K562 (cell line): ENCODE results near the gene CAPN2. TPM values are rescaled to one million over a fixed set of nuclear protein-coding genes. Genes with fewer than 3 reads are reported as not detected.

Source experiments
- CBX8 ChIP-seq: fragments of 200-600 bp; sonication (generic); IDR thresholded peaks from 2 replicates; pipeline ENCODE4 v1.6.1; 2012; ENCODE audit warnings: borderline replicate concordance, mixed run types, low read depth, mild to moderate bottlenecking, moderate library complexity, mixed read lengths, low read length, control low read depth, inconsistent platforms; ENCODE audit not compliant: poor library complexity, severe bottlenecking; ENCODE audit errors: extremely low read depth
- COPS2 ChIP-seq: fragments of 450-650 bp; conservative IDR thresholded peaks from 2 replicates; pipeline ENCODE4 v1.6.1; 2016; ENCODE audit warnings: mild to moderate bottlenecking, moderate library complexity
- ELF2 ChIP-seq: fragments of 250-450 bp; sonication (Bioruptor Pico); IDR thresholded peaks from 2 replicates; pipeline ENCODE4 v1.5.0; 2021; ENCODE audit warnings: mild to moderate bottlenecking
- ETS2 ChIP-seq: IDR thresholded peaks from 2 replicates; pipeline ENCODE4 v1.6.1; 2016; ENCODE audit warnings: borderline replicate concordance, missing genetic modification characterization, mild to moderate bottlenecking, moderate library complexity, missing compliant biosample characterization; ENCODE audit not compliant: poor library complexity, severe bottlenecking
- ILF3 ChIP-seq: fragments of 450-650 bp; IDR thresholded peaks from 2 replicates; pipeline ENCODE4 v1.6.1; 2018; ENCODE audit warnings: antibody characterized with exemption, mild to moderate bottlenecking, moderate library complexity, borderline replicate concordance
- RUNX1 ChIP-seq: sonication (generic); IDR thresholded peaks from 2 replicates; pipeline ENCODE4 v1.6.1; 2016; ENCODE audit warnings: antibody characterized with exemption, low read depth
- SMAD1 ChIP-seq: fragments of 150-350 bp; IDR thresholded peaks from 2 replicates; pipeline ENCODE4 v1.6.1; 2014; ENCODE audit warnings: low read length, low read depth; ENCODE audit not compliant: partially characterized antibody
- TRIM24 ChIP-seq, 2 experiments: fragments of 450-650 bp; IDR thresholded peaks; 2 replicates each; pipeline ENCODE4 v1.6.1; 2016
- ZFP1 ChIP-seq: fragments of 450-650 bp; formaldehyde crosslinking; IDR thresholded peaks from 2 replicates; pipeline ENCODE4 v1.4.0; 2020; ENCODE audit warnings: mild to moderate bottlenecking, mixed read lengths
- ZNF184 ChIP-seq: sonication (generic); formaldehyde crosslinking; IDR thresholded peaks from 2 replicates; pipeline ENCODE4 v1.5.0; 2020; ENCODE audit warnings: missing genetic modification reagents
- ZNF436 ChIP-seq: fragments of 250-450, 450-650 bp; sonication (Bioruptor Pico); formaldehyde crosslinking; IDR thresholded peaks from 2 replicates; pipeline ENCODE4 v1.7.0; 2020; ENCODE audit warnings: mild to moderate bottlenecking
- polyA plus RNA-seq, 8 experiments: library from polyadenylated mRNA; depleted of rRNA in 4 of 8; stranded (reverse) in 5 of 8; unstranded in 3 of 8; fragments of >200 nt; fragmentation: Nextera tagmentation in 2 of 8; fragmentation: Illumina TruSeq in 1 of 8; extraction: Ambion mirVana in 2 of 8; extraction: Trizol in 1 of 8; gene quantifications; 2 replicates each; pipeline versions ENCODE4 v1.2.1 to v1.2.3, GENCODE V29; 2011 to 2014; ENCODE audit warnings: inconsistent platforms in 1 of 8, missing spikeins in 1 of 8
- total RNA-seq, 7 experiments: library from RNA; depleted of rRNA in 6 of 7; stranded (reverse); fragments of >200 nt in 6 of 7; fragmentation: Illumina TruSeq in 2 of 7; extraction: Trizol in 2 of 7; gene quantifications; 2 replicates each; pipeline versions ENCODE4 v1.2.1 to v1.2.3, GENCODE V29; 2011 to 2021; ENCODE audit warnings: low replicate concordance in 1 of 7
- TF ChIP-seq, protein P1 (sequence below): fragments of 450-650 bp; formaldehyde crosslinking; IDR thresholded peaks from 2 replicates; pipeline ENCODE4 v1.4.0; 2020; ENCODE audit warnings: mild to moderate bottlenecking, moderate library complexity
- TF ChIP-seq, protein P2 (sequence below): fragments of 450-650 bp; IDR thresholded peaks from 2 replicates; pipeline ENCODE4 v1.7.1; 2018; ENCODE audit warnings: mild to moderate bottlenecking, low read depth; ENCODE audit not compliant: partially characterized antibody
- TF ChIP-seq, protein P3 (sequence below): sonication (generic); formaldehyde crosslinking; IDR thresholded peaks from 2 replicates; pipeline ENCODE4 v1.8.1; 2022; ENCODE audit warnings: missing genetic modification reagents
- TF ChIP-seq, protein P4 (sequence below): sonication (generic); formaldehyde crosslinking; IDR thresholded peaks from 2 replicates; pipeline ENCODE4 v1.8.0; 2022; ENCODE audit warnings: missing genetic modification reagents, mild to moderate bottlenecking, borderline replicate concordance
- TF ChIP-seq, protein P5 (sequence below): IDR thresholded peaks from 2 replicates; pipeline ENCODE4 v1.6.1; 2011; ENCODE audit warnings: borderline replicate concordance, low read depth, mild to moderate bottlenecking, moderate library complexity, low read length; ENCODE audit not compliant: insufficient read depth, poor library complexity, severe bottlenecking

The CAPN2 gene
- total and polyA plus RNA-seq, 9 of the 15 experiments (the other 6 are each of a cell fraction or from before 2014, with no cell fraction given): 24.6 to 157 (median 101) TPM

DNA sequence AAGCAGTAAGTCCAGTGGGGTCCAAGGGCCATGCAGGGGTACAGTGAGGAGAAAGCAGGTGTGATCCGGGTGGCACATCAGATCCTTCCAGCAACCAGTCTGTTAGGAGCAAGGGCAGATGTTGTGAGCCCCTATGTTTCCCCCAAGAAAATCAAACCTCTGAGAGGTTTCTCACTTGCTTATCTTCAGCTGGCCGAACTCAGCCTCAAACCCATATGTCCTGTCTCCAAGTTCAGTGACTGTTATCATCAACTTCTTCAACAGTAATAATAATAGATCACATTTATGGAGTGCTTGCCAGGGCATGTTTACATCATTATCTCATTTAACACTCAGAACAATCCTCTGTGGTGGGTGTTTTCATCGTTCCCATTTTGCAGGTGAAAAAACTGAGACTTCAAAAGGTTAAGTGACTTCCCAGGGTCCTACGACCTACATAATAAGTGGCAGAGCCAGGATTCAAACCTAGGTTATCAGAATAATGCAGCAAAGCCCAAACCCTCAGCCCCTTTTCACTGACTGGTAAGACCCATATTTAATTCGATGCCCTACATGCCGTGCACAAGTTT, 3.3 kb downstream of the CAPN2 start (continued):
- TF ChIP-seq, protein P1, sequence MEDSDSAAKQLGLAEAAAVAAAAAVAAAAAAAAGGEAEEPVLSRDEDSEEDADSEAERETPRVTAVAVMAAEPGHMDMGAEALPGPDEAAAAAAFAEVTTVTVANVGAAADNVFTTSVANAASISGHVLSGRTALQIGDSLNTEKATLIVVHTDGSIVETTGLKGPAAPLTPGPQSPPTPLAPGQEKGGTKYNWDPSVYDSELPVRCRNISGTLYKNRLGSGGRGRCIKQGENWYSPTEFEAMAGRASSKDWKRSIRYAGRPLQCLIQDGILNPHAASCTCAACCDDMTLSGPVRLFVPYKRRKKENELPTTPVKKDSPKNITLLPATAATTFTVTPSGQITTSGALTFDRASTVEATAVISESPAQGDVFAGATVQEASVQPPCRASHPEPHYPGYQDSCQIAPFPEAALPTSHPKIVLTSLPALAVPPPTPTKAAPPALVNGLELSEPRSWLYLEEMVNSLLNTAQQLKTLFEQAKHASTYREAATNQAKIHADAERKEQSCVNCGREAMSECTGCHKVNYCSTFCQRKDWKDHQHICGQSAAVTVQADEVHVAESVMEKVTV (CRISPR knock-in tag): no peak
- TF ChIP-seq ILF3 (no peak), ZFP1 (CRISPR knock-in tag) (no peak), COPS2 (no peak), ETS2 (tag) (no peak), ZNF184 (CRISPR knock-in tag) (no peak), ELF2 (CRISPR knock-in tag) (no peak), RUNX1 (no peak), TRIM24 (IDR thresholded peaks at IDR 0.05) (no peak), SMAD1 (no peak), CBX8 (no peak), ZNF436 (CRISPR knock-in tag) (no peak)
- TF ChIP-seq, protein P2, sequence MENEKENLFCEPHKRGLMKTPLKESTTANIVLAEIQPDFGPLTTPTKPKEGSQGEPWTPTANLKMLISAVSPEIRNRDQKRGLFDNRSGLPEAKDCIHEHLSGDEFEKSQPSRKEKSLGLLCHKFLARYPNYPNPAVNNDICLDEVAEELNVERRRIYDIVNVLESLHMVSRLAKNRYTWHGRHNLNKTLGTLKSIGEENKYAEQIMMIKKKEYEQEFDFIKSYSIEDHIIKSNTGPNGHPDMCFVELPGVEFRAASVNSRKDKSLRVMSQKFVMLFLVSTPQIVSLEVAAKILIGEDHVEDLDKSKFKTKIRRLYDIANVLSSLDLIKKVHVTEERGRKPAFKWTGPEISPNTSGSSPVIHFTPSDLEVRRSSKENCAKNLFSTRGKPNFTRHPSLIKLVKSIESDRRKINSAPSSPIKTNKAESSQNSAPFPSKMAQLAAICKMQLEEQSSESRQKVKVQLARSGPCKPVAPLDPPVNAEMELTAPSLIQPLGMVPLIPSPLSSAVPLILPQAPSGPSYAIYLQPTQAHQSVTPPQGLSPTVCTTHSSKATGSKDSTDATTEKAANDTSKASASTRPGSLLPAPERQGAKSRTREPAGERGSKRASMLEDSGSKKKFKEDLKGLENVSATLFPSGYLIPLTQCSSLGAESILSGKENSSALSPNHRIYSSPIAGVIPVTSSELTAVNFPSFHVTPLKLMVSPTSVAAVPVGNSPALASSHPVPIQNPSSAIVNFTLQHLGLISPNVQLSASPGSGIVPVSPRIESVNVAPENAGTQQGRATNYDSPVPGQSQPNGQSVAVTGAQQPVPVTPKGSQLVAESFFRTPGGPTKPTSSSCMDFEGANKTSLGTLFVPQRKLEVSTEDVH: no peak
- TF ChIP-seq, protein P3, sequence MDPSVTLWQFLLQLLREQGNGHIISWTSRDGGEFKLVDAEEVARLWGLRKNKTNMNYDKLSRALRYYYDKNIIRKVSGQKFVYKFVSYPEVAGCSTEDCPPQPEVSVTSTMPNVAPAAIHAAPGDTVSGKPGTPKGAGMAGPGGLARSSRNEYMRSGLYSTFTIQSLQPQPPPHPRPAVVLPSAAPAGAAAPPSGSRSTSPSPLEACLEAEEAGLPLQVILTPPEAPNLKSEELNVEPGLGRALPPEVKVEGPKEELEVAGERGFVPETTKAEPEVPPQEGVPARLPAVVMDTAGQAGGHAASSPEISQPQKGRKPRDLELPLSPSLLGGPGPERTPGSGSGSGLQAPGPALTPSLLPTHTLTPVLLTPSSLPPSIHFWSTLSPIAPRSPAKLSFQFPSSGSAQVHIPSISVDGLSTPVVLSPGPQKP (CRISPR knock-in tag): no peak
- TF ChIP-seq, protein P4, sequence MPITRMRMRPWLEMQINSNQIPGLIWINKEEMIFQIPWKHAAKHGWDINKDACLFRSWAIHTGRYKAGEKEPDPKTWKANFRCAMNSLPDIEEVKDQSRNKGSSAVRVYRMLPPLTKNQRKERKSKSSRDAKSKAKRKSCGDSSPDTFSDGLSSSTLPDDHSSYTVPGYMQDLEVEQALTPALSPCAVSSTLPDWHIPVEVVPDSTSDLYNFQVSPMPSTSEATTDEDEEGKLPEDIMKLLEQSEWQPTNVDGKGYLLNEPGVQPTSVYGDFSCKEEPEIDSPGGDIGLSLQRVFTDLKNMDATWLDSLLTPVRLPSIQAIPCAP: no peak
- TF ChIP-seq, protein P5, sequence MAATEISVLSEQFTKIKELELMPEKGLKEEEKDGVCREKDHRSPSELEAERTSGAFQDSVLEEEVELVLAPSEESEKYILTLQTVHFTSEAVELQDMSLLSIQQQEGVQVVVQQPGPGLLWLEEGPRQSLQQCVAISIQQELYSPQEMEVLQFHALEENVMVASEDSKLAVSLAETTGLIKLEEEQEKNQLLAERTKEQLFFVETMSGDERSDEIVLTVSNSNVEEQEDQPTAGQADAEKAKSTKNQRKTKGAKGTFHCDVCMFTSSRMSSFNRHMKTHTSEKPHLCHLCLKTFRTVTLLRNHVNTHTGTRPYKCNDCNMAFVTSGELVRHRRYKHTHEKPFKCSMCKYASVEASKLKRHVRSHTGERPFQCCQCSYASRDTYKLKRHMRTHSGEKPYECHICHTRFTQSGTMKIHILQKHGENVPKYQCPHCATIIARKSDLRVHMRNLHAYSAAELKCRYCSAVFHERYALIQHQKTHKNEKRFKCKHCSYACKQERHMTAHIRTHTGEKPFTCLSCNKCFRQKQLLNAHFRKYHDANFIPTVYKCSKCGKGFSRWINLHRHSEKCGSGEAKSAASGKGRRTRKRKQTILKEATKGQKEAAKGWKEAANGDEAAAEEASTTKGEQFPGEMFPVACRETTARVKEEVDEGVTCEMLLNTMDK: no peak
